HEK293T (cell line): ENCODE measurements around the gene IRAK1.

Experiments used
- CTCF ChIA-PET: fragments of 350-600 bp; formaldehyde crosslinking; extraction: SDS; loops from one replicate; lab custom pipeline; 2021; ENCODE audit warnings: antibody characterized with exemption, inconsistent platforms; lab: Yijun Ruan, JAX
- POLR2A ChIA-PET: fragments of 350-600 bp; formaldehyde crosslinking; extraction: SDS; loops from one replicate; lab custom pipeline; 2020; ENCODE audit warnings: antibody characterized with exemption, inconsistent platforms; lab: Yijun Ruan, JAX
- DNase-seq: peaks from one replicate; pipeline ENCODE4 v3.0.0; 2012; ENCODE audit warnings: mixed read lengths; ENCODE audit errors: extremely low spot score
- ARNT ChIP-seq: fragments of 450-650 bp; IDR thresholded peaks from 2 replicates; pipeline ENCODE4 v1.6.1; 2017; ENCODE audit warnings: mild to moderate bottlenecking
- BHLHE40 ChIP-seq: fragments of 450-650 bp; IDR thresholded peaks from 2 replicates; pipeline ENCODE4 v1.6.1; 2016; ENCODE audit warnings: mild to moderate bottlenecking, moderate library complexity, borderline replicate concordance
- CTBP1 ChIP-seq: fragments of 450-650 bp; IDR thresholded peaks from 2 replicates; pipeline ENCODE4 v1.6.1; 2016; ENCODE audit warnings: borderline replicate concordance
- ELF4 ChIP-seq: fragments of 450-650 bp; IDR thresholded peaks from 2 replicates; pipeline ENCODE4 v1.6.1; 2017; ENCODE audit warnings: antibody characterized with exemption
- FOXA1 ChIP-seq: fragments of 450-650 bp; IDR thresholded peaks from 2 replicates; pipeline ENCODE4 v1.6.1; 2016; ENCODE audit warnings: mild to moderate bottlenecking
- FOXK2 ChIP-seq: fragments of 450-650 bp; IDR thresholded peaks from 2 replicates; pipeline ENCODE4 v1.6.1; 2016; ENCODE audit warnings: mild to moderate bottlenecking
- FOXM1 ChIP-seq: fragments of 450-650 bp; IDR thresholded peaks from 2 replicates; pipeline ENCODE4 v1.6.1; 2017; ENCODE audit warnings: mild to moderate bottlenecking, borderline replicate concordance
- HDGF ChIP-seq: fragments of 450-650 bp; IDR thresholded peaks from 2 replicates; pipeline ENCODE4 v1.6.1; 2017; ENCODE audit warnings: antibody characterized with exemption, borderline replicate concordance
- L3MBTL2 ChIP-seq: fragments of 450-650 bp; conservative IDR thresholded peaks from 2 replicates; pipeline ENCODE4 v1.6.1; 2016; ENCODE audit warnings: mild to moderate bottlenecking
- LEF1 ChIP-seq: fragments of 450-650 bp; IDR thresholded peaks from 2 replicates; pipeline ENCODE4 v1.6.1; 2017; ENCODE audit warnings: mild to moderate bottlenecking, borderline replicate concordance
- NFRKB ChIP-seq: fragments of 450-650 bp; IDR thresholded peaks from 2 replicates; pipeline ENCODE4 v1.6.1; 2016; ENCODE audit warnings: mild to moderate bottlenecking, moderate library complexity
- SP1 ChIP-seq: fragments of 450-650 bp; IDR thresholded peaks from 2 replicates; pipeline ENCODE4 v1.6.1; 2017
- SUZ12 ChIP-seq: fragments of 450-650 bp; IDR thresholded peaks from 2 replicates; pipeline ENCODE4 v1.6.1; 2016; ENCODE audit warnings: mild to moderate bottlenecking
- TARDBP ChIP-seq: fragments of 450-650 bp; IDR thresholded peaks from 2 replicates; pipeline ENCODE4 v1.6.1; 2016
- ZNF384 ChIP-seq: fragments of 450-650 bp; IDR thresholded peaks from 2 replicates; pipeline ENCODE4 v1.6.1; 2016
- TF ChIP-seq, protein P1 (sequence below): fragments of 450-650 bp; IDR thresholded peaks from 2 replicates; pipeline ENCODE4 v1.6.1; 2016

Gene IRAK1

DNA sequence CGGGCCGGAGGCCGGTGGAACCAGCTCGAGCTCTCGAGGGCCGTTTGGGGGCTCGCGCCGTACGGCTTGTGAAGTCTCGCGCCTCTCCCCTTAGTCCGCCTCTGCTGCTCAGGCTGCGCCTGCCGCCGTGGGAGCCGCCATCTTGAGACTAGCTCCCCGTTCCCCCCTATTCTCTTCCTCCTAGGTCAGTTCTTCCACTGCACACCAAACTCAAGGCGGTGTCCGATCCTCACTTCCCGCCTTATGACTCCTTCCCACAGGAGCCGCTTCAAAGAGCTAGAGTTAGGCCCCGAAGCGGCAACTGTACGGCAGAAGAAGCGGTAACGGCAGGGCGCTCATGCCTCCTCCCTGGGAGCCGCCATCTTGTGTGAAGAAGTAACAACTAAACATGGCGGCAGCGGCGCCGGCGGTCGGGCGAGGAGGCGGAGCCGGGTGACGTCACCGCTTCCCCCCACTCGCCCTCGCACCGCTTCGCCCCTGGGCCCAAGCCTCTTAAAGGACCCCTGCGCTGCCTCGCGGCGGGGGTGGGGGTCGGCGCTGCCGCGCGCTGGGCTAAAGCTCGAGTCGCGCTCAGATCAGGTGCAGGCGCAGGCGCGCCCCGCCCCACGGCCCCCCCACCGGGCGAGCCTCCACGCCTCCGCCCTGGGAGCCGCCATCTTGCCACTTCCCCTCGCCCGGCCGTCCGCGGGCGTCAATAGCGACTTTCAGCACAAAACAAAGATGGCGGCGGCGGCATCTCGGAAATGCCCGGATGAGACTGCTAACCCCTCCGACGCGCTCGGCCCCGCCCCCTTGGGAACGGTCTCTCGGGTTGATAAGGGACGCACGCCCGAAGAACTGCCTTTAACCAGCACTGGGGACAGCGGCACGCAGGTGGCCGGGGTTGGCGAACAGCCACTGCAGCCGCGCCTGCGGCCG lies 48.0 kb downstream of the IRAK1 start, which contains the start of gene HCFC1:
HCFC1 (minus strand) TSS at position 369 of the 918 bp plus-strand sequence. CDS start 978 bp downstream, outside the sequence.
- peak; percentile 83 for DNase-seq
- POLR2A ChIA-PET, result interaction anchor here (0.5 to 3.3 kb wide), 26 partner anchors 9 to 536 kb away, joined by 3 to 15 read pairs (median 4); partner anchors contain the start of genes MECP2, NAA10 and RENBP
- TF ChIP-seq SUZ12, result no peak
- TF ChIP-seq BHLHE40, result no peak
- no peak for TF ChIP-seq FOXK2
- no peak; the same call in 1 of the 2 replicates for TF ChIP-seq ARNT
- TF ChIP-seq ELF4, result peak; percentile 4
- no peak for TF ChIP-seq FOXA1
- TF ChIP-seq HDGF, result no peak
- peak; percentile 78 for TF ChIP-seq NFRKB
- TF ChIP-seq, protein P1, sequence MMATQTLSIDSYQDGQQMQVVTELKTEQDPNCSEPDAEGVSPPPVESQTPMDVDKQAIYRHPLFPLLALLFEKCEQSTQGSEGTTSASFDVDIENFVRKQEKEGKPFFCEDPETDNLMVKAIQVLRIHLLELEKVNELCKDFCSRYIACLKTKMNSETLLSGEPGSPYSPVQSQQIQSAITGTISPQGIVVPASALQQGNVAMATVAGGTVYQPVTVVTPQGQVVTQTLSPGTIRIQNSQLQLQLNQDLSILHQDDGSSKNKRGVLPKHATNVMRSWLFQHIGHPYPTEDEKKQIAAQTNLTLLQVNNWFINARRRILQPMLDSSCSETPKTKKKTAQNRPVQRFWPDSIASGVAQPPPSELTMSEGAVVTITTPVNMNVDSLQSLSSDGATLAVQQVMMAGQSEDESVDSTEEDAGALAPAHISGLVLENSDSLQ, result no peak
- TF ChIP-seq CTBP1, result no peak
- no peak for TF ChIP-seq FOXM1
- TF ChIP-seq L3MBTL2, result 0 out of 2 replicates have a peak, but pooled peaks have one; percentile 15
- TF ChIP-seq SP1, result no peak
- no peak for TF ChIP-seq LEF1
- no peak for TF ChIP-seq ZNF384
- TF ChIP-seq TARDBP, result no peak
- CTCF ChIA-PET, result interaction anchor here (1.6 to 6.2 kb wide), 2 partner anchors 25 to 41 kb away, joined by 4 to 36 read pairs; no protein-coding TSS in a partner anchor

DNA sequence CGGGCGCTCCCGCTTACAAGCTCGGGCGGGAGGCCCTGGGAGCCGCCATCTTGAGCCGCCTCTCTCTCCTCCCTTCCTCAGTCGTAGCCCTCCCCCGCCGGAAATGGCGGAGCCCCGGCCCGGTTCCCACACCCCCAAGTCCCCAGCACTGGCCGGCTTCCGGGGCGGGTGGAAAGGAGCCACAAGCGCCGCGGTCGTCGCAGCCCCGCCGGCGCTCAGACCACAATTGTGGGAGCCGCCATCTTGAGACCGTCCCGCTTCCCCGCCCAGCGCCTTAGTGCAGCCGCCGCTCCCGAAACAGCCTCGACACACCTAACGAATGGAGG lies 48.6 kb downstream of the IRAK1 start:
- TF ChIP-seq, protein P1, result no peak
- peak; percentile 52; the same call in 1 of the 2 replicates for TF ChIP-seq ELF4
- POLR2A ChIA-PET, result interaction anchor here (0.5 to 3.3 kb wide), 19 partner anchors 9 to 126 kb away, joined by 3 to 15 read pairs (median 4); partner anchors contain the start of genes MECP2, NAA10 and RENBP
- CTCF ChIA-PET, result interaction anchor here (1.6 to 6.2 kb wide), 2 partner anchors 24 to 42 kb away, joined by 4 to 36 read pairs; no protein-coding TSS in a partner anchor
- peak; percentile 79 for DNase-seq

DNA sequence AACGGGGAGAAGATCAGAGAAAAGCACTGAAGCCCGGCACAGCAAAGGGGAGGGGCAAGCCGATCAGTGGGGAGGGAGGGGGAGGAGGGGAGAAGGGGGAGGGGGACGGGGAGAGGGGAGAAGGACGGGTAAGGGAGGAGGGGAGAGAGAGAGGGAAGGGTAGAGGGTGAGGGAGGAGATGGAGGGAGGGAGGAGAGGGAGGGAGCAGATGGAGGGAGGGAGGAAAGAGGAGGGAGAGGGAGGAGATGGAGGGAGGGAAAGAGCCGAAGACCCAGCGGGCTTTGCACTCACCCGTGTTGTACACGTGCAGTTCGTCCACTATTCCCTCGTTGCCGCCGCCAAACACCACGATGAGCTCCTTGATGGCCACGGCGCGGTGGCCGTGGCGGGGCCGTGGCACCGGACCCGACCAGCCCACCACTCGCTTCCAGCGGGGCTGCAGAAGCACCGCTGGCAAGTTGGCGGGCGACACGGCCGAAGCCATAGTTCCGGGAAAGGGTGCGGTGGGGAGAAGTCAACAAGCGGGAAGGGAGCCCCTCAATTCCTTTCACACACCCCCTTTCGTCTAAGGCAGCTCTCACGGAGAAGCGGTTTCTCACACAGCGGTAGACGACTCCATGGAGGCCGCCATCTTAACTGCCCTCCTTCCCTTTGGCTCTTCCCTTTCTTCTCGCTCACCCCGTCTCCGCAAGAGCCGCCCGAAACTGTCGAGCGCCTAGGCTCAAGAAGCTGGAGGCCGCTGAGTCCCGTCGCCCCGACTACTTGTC lies 49.2 kb downstream of the IRAK1 start:
- ChIA-PET POLR2A (interaction anchor here (0.5 to 3.3 kb wide), 21 partner anchors 9 to 577 kb away, joined by 3 to 15 read pairs (median 3); partner anchors contain the start of genes IKBKG, IRAK1, MECP2 and NAA10), CTCF (interaction anchor here (1.1 to 6.2 kb wide), 3 partner anchors 23 to 302 kb away, joined by 3 to 36 read pairs (median 5); no protein-coding TSS in a partner anchor)
- TF ChIP-seq L3MBTL2 (peak; percentile 93), CTBP1 (no peak)
- peak; percentile 69 for DNase-seq

DNA sequence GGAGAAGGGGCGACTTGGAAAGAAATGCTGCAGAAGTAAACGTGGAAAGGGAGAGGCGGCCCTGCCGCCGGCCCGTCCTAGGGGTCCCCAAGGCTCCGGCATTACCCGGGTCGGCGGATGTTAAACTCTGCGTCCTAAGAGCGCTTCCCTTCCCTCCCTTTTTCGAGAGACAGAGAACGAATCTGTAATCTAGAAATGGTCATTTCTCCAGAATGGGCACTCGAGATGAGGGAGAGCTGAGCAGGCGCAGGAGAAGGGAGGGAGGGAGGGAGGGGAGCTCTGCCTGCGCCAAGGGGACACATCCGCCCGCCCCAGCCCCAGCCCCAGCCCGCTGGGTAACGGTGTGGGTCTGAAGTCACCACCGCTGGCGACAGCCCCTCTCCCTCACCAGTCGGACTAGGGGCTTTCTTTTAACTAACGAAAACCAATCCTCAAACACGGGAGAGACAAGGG lies 49.8 kb downstream of the IRAK1 start:
- CTCF ChIA-PET, result interaction anchor here (1.1 to 6.2 kb wide), 3 partner anchors 23 to 302 kb away, joined by 3 to 36 read pairs (median 5); no protein-coding TSS in a partner anchor
- TF ChIP-seq ARNT, result peak; percentile 42; the same call in 1 of the 2 replicates
- TF ChIP-seq NFRKB, result no peak
- TF ChIP-seq FOXA1, result no peak
- no peak for DNase-seq
- POLR2A ChIA-PET, result interaction anchor here (1.0 to 2.4 kb wide), 10 partner anchors 12 to 577 kb away, joined by 3 to 13 read pairs (median 5); partner anchors contain the start of genes IKBKG, IRAK1, NAA10 and RENBP

DNA sequence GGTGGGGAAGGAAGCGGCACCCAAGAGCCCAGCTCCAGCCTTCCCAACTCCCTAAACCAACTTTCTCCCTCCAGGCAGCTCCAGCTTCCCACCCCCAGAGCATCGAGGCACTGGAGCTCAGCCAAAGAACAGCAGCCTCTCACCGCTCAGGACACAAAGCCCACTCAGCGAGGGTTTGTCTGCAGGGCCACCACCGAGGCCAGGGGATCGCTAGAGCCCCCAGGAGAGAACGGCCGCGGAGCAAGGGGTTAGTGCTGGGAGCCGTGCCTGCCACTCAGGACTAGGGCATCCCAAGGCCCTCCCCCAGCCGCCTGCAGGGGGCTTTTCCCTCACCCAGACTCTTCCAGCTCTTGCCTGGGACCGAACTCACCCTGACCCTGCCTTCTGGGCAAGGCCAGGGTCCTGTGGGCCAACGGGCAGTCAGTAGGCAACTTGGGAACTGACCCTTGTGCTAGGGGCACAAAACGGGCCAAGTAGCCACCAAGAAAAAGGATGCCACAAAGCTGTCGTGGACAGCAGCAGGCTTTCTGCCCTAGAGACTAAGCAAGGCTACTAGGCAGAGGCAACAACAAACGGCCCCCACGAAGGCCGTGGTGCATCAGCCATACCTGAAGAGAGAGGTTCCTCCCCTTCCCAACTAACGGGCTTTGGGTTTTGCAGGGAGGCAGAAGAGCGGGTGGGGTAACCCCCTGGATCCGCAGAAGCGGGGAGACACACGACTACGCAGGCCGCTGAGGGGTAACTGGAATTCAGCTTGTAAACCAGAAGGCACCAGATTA lies 50.4 kb downstream of the IRAK1 start:
- ChIA-PET POLR2A (interaction anchor here (1.0 to 2.4 kb wide), 5 partner anchors 24 to 578 kb away, joined by 3 to 13 read pairs (median 3); partner anchors contain the start of genes IKBKG, IRAK1 and RENBP), CTCF (interaction anchor here (0.9 to 6.2 kb wide), 5 partner anchors 17 to 301 kb away, joined by 3 to 36 read pairs (median 5); partner anchors contain the start of gene PLXNB3)
- no peak for TF ChIP-seq FOXA1
- TF ChIP-seq, protein P1, result peak; percentile 89
- no peak for TF ChIP-seq ZNF384
- no peak for TF ChIP-seq FOXK2
- no peak for TF ChIP-seq FOXM1
- no peak for DNase-seq
